GM18861 (cell line): ENCODE measurements around the gene SOX18.

Experiments
- ATAC-seq: cut with Tn5 transposase; IDR thresholded peaks from one replicate; pipeline ENCODE4 v1.9.1; 2021; ENCODE audit not compliant: unreplicated experiment

SOX18 gene

GRCh38 chr20:64039293-64040160, 9.9 kb downstream of the SOX18 start:
- ATAC-seq: no peak

- ATAC-seq: no peak
Measured at GRCh38 chr20:64038565-64039292, 10.7 kb downstream of the SOX18 start.

- ATAC-seq: no peak
Measured at GRCh38 chr20:64038224-64038564, 11.2 kb downstream of the SOX18 start.

- ATAC-seq: no peak
Measured at GRCh38 chr20:64037498-64038213, 11.8 kb downstream of the SOX18 start.

GRCh38 chr20:64037199-64037497, 12.3 kb downstream of the SOX18 start:
- ATAC-seq: no peak

GRCh38 chr20:64036346-64037198, 12.9 kb downstream of the SOX18 start:
- ATAC-seq: no peak

- ATAC-seq: no peak
Measured at GRCh38 chr20:64035933-64036345, 13.5 kb downstream of the SOX18 start, which contains the start of gene C20orf204. C20orf204 (plus strand) TSS chr20:64036182; CDS start chr20:64036324, 142 bp downstream.

- ATAC-seq: no peak
Measured at GRCh38 chr20:64035066-64035932, 14.1 kb downstream of the SOX18 start.

GRCh38 chr20:64033981-64034493, 15.4 kb downstream of the SOX18 start:
- no peak for ATAC-seq

- ATAC-seq: no peak
Measured at GRCh38 chr20:64032706-64033624, 16.5 kb downstream of the SOX18 start.

- ATAC-seq: no peak
Measured at GRCh38 chr20:64031822-64032314, 17.6 kb downstream of the SOX18 start.

GRCh38 chr20:64030371-64031134, 18.9 kb downstream of the SOX18 start:
- ATAC-seq: no peak

- ATAC-seq: no peak
Measured at GRCh38 chr20:64029293-64030117, 19.9 kb downstream of the SOX18 start.

GRCh38 chr20:64027981-64028685, 21.3 kb downstream of the SOX18 start:
- no peak for ATAC-seq

- no peak for ATAC-seq
Measured at GRCh38 chr20:64025826-64026412, 23.5 kb downstream of the SOX18 start.
